HepG2 (cell line): Measurements from ENCODE around the gene PTPN2. TPM values are rescaled to one million over a fixed set of nuclear protein-coding genes. Genes with fewer than 3 reads are reported as not detected.

Source experiments
- ATAC-seq: fragments of 200-7000 bp; cut with Tn5 transposase; 3 replicates; pipeline ENCODE4 v1.9.1; 2020; ENCODE audit warnings: mild to moderate bottlenecking, moderate library complexity
- BruUV-seq: library from RNA; stranded (reverse); fragments of 400-500 nt; replicated peaks from 2 replicates; lab custom pipeline; 2021; lab: Mats Ljungman, UMichigan
- CTCF ChIA-PET: fragments of 300-600 bp; formaldehyde crosslinking; extraction: SDS; loops from one replicate; lab custom pipeline; 2021; ENCODE audit warnings: low total read pairs, inconsistent platforms, low intra/inter-chr PET ratio; lab: Yijun Ruan, JAX
- POLR2A ChIA-PET: fragments of 350-600 bp; sonication (Branson Sonifier 250); formaldehyde crosslinking; loops from one replicate; lab custom pipeline; 2020; ENCODE audit warnings: antibody characterized with exemption, inconsistent platforms; lab: Yijun Ruan, JAX
- DNase-seq: peaks from one replicate; pipeline ENCODE4 v3.0.0-alpha.2; 2015; ENCODE audit warnings: low spot score
- FAIRE-seq: peaks from 3 replicates; lab custom pipeline; 2011; peaks lifted over from hg19 to GRCh38; lab: Jason Lieb, UNC
- H2AFZ ChIP-seq: one replicate; pipeline ENCODE4 v1.6.1; 2011; ENCODE audit warnings: low read length, inconsistent platforms
- H3K27ac ChIP-seq: fragments of 300-600 bp; 3 replicates; pipeline ENCODE4 v1.8.0; 2011; ENCODE audit warnings: mixed run types, mild to moderate bottlenecking, mixed read lengths, low read length, inconsistent platforms; ENCODE audit not compliant: insufficient read depth; ENCODE audit errors: extremely low read length
- H3K27me3 ChIP-seq, 2 experiments: fragments of 200-600 bp in 1 of 2; 2 replicates in 1 of 2; 3 replicates in 1 of 2; pipeline versions ENCODE4 v1.6.0 to v1.8.0; 2011; ENCODE audit warnings: low read length in 2 of 2, mild to moderate bottlenecking in 2 of 2, moderate library complexity in 2 of 2, inconsistent platforms in 1 of 2; ENCODE audit not compliant: insufficient read depth in 2 of 2, control insufficient read depth in 1 of 2
- H3K36me3 ChIP-seq, 2 experiments: fragments of 200-600 bp in 1 of 2; replicated peaks in 1 of 2; 2 replicates in 1 of 2; 3 replicates in 1 of 2; pipeline versions ENCODE4 v1.5.1 to v1.8.0; 2011; ENCODE audit warnings: low read length in 2 of 2, inconsistent platforms in 1 of 2; ENCODE audit not compliant: insufficient read depth in 2 of 2, control insufficient read depth in 1 of 2
- H3K4me1 ChIP-seq: 2 replicates; pipeline ENCODE4 v1.5.1; 2012; ENCODE audit warnings: low read length, inconsistent platforms; ENCODE audit not compliant: insufficient read depth
- H3K4me2 ChIP-seq: 2 replicates; pipeline ENCODE4 v1.6.0; 2011; ENCODE audit warnings: low read depth, low read length, inconsistent platforms
- H3K4me3 ChIP-seq, 3 experiments: fragments of 200-600 bp in 1 of 3; sonication (generic), shearing (Covaris generic) in 1 of 3; replicated peaks in 1 of 3; 2 replicates each; pipeline ENCODE4 v1.5.1; 2011 to 2016; ENCODE audit warnings: low read length in 3 of 3, inconsistent platforms in 2 of 3, low read depth in 2 of 3, mild to moderate bottlenecking in 2 of 3, control low read depth in 1 of 3, mixed read lengths in 1 of 3; ENCODE audit not compliant: insufficient read depth in 1 of 3
- H3K79me2 ChIP-seq: one replicate; pipeline ENCODE4 v1.6.1; 2011; ENCODE audit warnings: low read length, inconsistent platforms; ENCODE audit not compliant: insufficient read depth
- H3K9ac ChIP-seq: 2 replicates; pipeline ENCODE4 v1.6.0; 2011; ENCODE audit warnings: mild to moderate bottlenecking, low read depth, low read length, inconsistent platforms; ENCODE audit not compliant: insufficient read depth
- H3K9me3 ChIP-seq: 2 replicates; pipeline ENCODE4 v1.5.1; 2012; ENCODE audit warnings: mild to moderate bottlenecking, low read length
- H4K20me1 ChIP-seq: 2 replicates; pipeline ENCODE4 v1.6.0; 2011; ENCODE audit warnings: inconsistent platforms, mild to moderate bottlenecking, low read length, moderate library complexity; ENCODE audit not compliant: insufficient read depth
- MLLT10 ChIP-seq: sonication (generic); formaldehyde crosslinking; IDR thresholded peaks from 2 replicates; pipeline ENCODE4 v1.4.0; 2020; ENCODE audit warnings: missing genetic modification reagents
- ZFP36 ChIP-seq: fragments of 150-350 bp; IDR thresholded peaks from 2 replicates; pipeline ENCODE4 v1.6.1; 2018; ENCODE audit warnings: borderline replicate concordance, low read length, low read depth; ENCODE audit not compliant: partially characterized antibody
- ZMAT3 ChIP-seq: sonication (generic); formaldehyde crosslinking; conservative IDR thresholded peaks from 2 replicates; pipeline ENCODE4 v1.7.0; 2021; ENCODE audit warnings: missing genetic modification reagents
- WGBS: methylation state at CpG from one replicate; pipeline ENCODE4 v1.1.6; 2017; ENCODE audit warnings: low lambda C conversion rate; 5-methylcytosine and 5-hydroxymethylcytosine counted together
- in situ Hi-C: cut with HindIII; loops from 2 replicates; pipeline ENCODE4 v1.10.0; 2017; ENCODE audit warnings: low pct_unique_long_range_greater_than_20kb; ENCODE audit not compliant: extremely low pct_ligation_motif_present
- intact Hi-C: fragments of 100-400 bp; cut with micrococcal nuclease; formaldehyde crosslinking; loops from one replicate; pipeline ENCODE4 v1.10.0; 2022; ENCODE audit not compliant: unreplicated experiment
- polyA plus RNA-seq, 8 experiments: library from polyadenylated mRNA; depleted of rRNA in 3 of 8; stranded (reverse) in 7 of 8; unstranded in 1 of 8; fragments of >200 nt; fragmentation: Illumina TruSeq in 4 of 8; extraction: Trizol in 4 of 8; gene quantifications; 2 replicates each; pipeline versions ENCODE4 v1.2.1 to v1.2.3, GENCODE V29; 2011 to 2016; ENCODE audit warnings: low read depth in 4 of 8, missing spikeins in 1 of 8, mixed read lengths in 1 of 8; ENCODE audit not compliant: insufficient read depth in 1 of 8
- total RNA-seq, 5 experiments: library from RNA; depleted of rRNA; stranded (reverse); fragments of >200 nt; fragmentation: Illumina TruSeq; extraction: Trizol; gene quantifications; 2 replicates each; pipeline ENCODE4 v1.2.3, GENCODE V29; 2016; ENCODE audit warnings: low read depth in 1 of 5
- TF ChIP-seq, protein P1 (sequence below): sonication (generic); formaldehyde crosslinking; IDR thresholded peaks from 2 replicates; pipeline ENCODE4 v1.5.1; 2020; ENCODE audit warnings: missing genetic modification reagents, mild to moderate bottlenecking, borderline replicate concordance
- TF ChIP-seq, protein P2 (sequence below): sonication (generic); formaldehyde crosslinking; IDR thresholded peaks from 2 replicates; pipeline ENCODE4; 2020; ENCODE audit warnings: missing genetic modification reagents, mild to moderate bottlenecking, borderline replicate concordance

The PTPN2 gene
- total and polyA plus RNA-seq, 2 of the 13 experiments (the other 11 are each of a cell fraction or from before 2014, with no cell fraction given): 24.9 to 41.5 TPM

DNA sequence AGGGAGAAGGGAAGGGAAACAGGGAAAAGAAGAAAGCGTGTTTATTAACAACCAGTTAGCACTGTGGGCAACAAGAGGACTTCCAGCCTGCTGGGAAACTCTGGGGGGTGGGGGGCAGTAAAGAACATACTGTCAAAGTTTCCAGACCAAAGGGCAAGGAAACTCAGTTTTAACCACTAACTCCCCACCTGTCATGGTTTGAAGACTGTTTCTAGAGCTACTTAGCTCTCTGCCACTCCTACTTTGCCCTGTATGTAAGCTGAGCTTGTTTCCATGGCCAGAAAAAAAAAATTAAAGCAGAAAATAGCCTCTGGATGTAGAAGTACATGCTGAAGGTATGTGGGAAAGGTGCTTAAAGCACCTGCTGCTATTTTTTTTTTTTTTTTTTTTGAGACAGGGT, 11.0 kb upstream of the PTPN2 start:
- no peak for ATAC-seq
- H3K4me3 ChIP-seq: no peak overlapping the region
- H3K9me3 ChIP-seq: no peaks in the 10 kb centered on the region
- WGBS: 85% methylated on average over 1 of the region's 1 CpG
- H4K20me1 ChIP-seq: no peaks in the 10 kb centered on the region
- FAIRE-seq: no peak
- intact Hi-C loops: no loop called here
- H2AFZ ChIP-seq: no peak overlapping the region
- H3K36me3 ChIP-seq: no peaks in the 10 kb centered on the region
- ChIA-PET POLR2A (no interaction called here), CTCF (no interaction called here)
- peaks cover 8% of the 10 kb centered on the region for H3K4me1 ChIP-seq
- no peak for DNase-seq
- in situ Hi-C loops: loop anchor here (5.0 kb wide), 1 partner anchor 37 kb away; no protein-coding TSS in a partner anchor
- H3K79me2 ChIP-seq: no peaks in the 10 kb centered on the region
- TF ChIP-seq ZMAT3 (CRISPR knock-in tag) (no peak), MLLT10 (CRISPR knock-in tag) (no peak), ZFP36 (no peak)
- TF ChIP-seq, protein P1, sequence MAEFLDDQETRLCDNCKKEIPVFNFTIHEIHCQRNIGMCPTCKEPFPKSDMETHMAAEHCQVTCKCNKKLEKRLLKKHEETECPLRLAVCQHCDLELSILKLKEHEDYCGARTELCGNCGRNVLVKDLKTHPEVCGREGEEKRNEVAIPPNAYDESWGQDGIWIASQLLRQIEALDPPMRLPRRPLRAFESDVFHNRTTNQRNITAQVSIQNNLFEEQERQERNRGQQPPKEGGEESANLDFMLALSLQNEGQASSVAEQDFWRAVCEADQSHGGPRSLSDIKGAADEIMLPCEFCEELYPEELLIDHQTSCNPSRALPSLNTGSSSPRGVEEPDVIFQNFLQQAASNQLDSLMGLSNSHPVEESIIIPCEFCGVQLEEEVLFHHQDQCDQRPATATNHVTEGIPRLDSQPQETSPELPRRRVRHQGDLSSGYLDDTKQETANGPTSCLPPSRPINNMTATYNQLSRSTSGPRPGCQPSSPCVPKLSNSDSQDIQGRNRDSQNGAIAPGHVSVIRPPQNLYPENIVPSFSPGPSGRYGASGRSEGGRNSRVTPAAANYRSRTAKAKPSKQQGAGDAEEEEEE (CRISPR knock-in tag): no peak
- TF ChIP-seq, protein P2, sequence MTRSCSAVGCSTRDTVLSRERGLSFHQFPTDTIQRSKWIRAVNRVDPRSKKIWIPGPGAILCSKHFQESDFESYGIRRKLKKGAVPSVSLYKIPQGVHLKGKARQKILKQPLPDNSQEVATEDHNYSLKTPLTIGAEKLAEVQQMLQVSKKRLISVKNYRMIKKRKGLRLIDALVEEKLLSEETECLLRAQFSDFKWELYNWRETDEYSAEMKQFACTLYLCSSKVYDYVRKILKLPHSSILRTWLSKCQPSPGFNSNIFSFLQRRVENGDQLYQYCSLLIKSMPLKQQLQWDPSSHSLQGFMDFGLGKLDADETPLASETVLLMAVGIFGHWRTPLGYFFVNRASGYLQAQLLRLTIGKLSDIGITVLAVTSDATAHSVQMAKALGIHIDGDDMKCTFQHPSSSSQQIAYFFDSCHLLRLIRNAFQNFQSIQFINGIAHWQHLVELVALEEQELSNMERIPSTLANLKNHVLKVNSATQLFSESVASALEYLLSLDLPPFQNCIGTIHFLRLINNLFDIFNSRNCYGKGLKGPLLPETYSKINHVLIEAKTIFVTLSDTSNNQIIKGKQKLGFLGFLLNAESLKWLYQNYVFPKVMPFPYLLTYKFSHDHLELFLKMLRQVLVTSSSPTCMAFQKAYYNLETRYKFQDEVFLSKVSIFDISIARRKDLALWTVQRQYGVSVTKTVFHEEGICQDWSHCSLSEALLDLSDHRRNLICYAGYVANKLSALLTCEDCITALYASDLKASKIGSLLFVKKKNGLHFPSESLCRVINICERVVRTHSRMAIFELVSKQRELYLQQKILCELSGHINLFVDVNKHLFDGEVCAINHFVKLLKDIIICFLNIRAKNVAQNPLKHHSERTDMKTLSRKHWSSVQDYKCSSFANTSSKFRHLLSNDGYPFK (CRISPR knock-in tag): no peak
- no TSS peak for BruUV-seq
- H3K4me2 ChIP-seq: no peak overlapping the region
- H3K27ac ChIP-seq: no peak overlapping the region
- no peak overlapping the region for H3K9ac ChIP-seq
- H3K27me3 ChIP-seq: peaks cover 0 to 3% of the 10 kb centered on the region in 2 experiments; a peak in 1 of 5 replicates
